Retinal pigment epithelial cell (primary cell): ENCODE results near the gene ZNHIT1.
"Not testable (repeated sequence)": the region's sequence is repeated elsewhere in the genome, so short reads cannot be mapped to it uniquely, and the experiment has no call there.

ENCODE experiments used
- DNase-seq: peaks from one replicate; pipeline ENCODE4 v3.0.0-alpha.2; 2010; ENCODE audit warnings: low read depth
- H3K4me3 ChIP-seq: 2 replicates; pipeline ENCODE4 v1.5.1; 2011; ENCODE audit warnings: mild to moderate bottlenecking, low read length, control low read depth, moderate library complexity
- TF ChIP-seq, protein P1 (sequence below): conservative IDR thresholded peaks from 2 replicates; pipeline ENCODE4 v1.5.1; 2011; ENCODE audit warnings: low read depth, low read length, control low read depth, inconsistent platforms

ZNHIT1 gene

DNA sequence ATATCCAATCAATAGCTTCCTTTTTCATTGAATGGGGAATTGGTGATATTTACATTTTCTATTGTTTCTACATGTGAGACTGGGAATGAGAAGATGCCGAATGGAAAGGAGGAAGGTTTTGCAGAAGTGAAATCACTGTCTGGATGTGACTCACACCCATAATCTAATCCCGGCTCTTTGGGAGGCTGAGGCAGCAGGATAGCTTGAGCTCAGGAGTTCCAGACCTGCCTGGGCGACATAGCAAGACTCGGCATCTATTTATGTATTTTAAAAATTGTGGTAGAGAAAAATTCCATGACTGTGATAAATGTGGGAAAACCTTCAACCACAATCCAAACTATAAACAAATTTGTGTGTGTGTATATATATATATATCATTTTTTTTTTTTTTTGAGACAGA, 37.8 kb downstream of the ZNHIT1 start:
- no peak overlapping the region for H3K4me3 ChIP-seq
- TF ChIP-seq, protein P1, sequence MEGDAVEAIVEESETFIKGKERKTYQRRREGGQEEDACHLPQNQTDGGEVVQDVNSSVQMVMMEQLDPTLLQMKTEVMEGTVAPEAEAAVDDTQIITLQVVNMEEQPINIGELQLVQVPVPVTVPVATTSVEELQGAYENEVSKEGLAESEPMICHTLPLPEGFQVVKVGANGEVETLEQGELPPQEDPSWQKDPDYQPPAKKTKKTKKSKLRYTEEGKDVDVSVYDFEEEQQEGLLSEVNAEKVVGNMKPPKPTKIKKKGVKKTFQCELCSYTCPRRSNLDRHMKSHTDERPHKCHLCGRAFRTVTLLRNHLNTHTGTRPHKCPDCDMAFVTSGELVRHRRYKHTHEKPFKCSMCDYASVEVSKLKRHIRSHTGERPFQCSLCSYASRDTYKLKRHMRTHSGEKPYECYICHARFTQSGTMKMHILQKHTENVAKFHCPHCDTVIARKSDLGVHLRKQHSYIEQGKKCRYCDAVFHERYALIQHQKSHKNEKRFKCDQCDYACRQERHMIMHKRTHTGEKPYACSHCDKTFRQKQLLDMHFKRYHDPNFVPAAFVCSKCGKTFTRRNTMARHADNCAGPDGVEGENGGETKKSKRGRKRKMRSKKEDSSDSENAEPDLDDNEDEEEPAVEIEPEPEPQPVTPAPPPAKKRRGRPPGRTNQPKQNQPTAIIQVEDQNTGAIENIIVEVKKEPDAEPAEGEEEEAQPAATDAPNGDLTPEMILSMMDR, result no peak
- no peak for DNase-seq

DNA sequence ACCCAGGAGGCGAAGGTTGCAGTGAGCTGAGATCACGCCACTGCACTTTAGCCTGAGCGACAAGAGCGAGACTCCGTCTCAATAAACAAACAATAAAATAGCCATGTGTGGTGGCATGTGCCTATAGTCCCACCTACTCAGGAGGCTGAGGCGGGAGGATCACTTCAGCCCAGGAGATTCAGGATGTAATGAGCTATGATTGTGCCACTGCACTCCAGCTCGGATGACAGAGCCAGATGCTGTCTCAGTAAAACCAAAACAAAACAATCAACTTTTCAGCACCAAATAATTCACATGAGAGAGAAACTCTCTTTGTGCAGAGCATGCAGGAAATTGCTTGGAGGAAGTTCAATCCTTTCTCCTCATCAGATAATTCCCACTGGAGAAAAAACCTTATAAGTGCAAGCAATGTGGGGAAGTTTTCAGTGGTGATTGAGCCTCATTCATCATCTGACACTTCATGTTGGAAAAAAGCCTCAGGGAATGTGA, 40.3 kb downstream of the ZNHIT1 start:
- TF ChIP-seq, protein P1, result no peak
- DNase-seq, result no peak
- H3K4me3 ChIP-seq, result no peak overlapping the region

DNA sequence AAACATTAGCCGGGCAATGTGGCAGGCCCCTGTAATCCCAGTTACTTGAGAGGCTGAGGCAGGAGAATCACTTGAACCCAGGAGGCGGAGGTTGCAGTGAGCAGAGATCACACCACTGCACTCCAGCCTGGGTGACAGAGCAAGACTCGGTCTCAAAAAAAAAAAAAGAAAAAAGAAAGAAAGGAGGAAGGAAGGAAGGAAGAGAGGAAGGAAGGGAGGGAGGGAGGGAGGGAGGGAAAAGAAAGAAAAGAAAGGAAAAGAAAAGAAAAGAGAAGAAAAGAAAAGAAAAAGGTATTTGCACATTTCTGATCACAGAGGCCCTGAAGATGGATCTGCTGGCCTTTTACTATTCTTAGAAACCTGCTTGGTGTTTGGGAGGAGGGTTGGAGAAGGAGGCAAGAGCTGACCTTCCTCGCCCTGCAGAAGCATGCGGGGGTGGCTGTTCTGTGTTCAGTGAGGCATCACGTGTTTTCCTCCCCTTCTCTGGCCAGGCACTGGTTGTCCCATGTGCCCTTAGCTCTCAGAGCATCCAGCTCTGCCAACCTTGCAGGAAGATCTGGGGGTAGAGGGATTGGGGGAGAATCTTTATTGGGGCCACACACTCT, 46.2 kb downstream of the ZNHIT1 start:
- DNase-seq, H3K4me3 ChIP-seq: not testable (repeated sequence)

DNA sequence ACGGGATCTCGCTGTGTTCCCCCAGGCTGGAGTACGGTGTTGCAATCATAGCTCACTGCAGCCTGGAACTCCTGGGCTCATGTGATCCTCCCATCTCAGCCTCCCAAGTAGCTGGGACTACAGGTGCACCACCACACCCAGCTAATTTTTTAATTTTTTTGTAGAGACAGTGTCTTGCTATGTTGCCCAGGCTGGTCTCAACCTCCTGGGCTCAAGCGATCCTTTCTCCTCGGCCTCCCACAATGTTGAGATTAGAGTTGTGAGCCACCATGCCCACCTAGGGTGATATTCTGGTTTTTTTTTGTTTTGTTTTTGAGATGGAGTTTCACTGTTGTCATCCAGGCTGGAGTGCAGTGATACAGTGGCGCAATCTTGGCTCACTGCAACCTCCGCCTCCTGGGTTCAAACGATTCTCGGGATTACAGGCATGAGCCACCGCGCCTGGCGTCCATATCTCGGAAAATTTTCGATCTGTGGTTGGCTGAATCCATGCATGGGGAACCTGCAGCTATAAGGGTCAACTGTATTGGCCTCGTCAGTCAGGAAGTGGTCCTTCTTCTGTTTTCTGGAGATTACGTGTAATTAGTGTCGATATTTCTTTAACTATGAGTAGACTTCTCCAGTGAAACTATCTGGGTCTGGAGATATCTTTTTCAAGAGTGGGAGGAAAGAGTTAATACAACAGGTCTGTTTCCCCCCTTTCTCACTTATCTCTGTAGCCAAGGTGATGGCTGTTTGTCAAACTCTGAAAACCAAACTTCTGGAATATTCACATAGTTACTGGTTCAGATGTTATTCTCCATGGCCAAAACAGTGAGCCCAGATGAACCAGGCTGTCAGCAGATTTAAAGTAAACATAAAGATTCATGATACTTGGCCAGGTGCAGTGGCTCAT, 47.9 kb downstream of the ZNHIT1 start:
- DNase-seq, result no peak
- no peak overlapping the region for H3K4me3 ChIP-seq
- TF ChIP-seq, protein P1, result no peak

DNA sequence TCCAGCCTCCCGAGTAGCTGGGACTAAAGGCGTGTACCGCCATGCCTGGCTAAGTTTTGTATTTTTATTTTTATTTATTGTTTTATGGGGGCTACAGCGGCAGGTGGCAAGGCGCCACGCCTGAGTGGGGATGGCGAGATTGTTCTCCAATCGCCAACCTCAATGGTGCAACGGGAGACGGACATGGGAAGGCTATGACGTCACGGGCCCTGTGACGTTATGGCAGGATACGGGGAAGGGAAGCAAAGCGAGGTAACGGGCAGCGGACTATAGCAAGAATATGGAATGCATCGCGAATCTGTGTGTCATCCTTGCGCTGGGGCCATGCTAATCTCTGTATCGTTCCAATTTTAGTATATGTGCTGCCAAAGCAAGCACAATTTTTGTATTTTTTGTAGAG, 51.7 kb downstream of the ZNHIT1 start:
- DNase-seq, result no peak
- H3K4me3 ChIP-seq, result no peak overlapping the region
- TF ChIP-seq, protein P1, result no peak

DNA sequence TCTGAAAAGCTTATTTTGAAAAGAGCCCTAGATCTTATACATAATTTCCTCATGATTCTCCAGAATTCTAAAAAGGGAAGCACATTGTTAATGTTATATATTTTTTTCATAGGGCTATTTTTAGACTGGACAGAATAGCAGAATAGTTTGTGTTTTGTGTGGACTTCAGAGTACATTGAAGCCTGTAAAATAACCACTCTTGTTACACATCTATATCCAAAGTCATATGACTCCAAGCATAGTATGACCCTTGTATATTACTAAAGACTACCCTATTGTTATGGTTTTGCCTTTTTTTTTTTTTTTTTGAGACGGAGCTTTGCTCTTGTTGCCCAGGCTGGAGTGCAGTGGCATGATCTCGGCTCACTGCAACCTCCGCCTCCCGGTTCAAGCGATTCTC, 53.1 kb downstream of the ZNHIT1 start:
- TF ChIP-seq, protein P1, result no peak
- no peak for DNase-seq
- H3K4me3 ChIP-seq, result no peak overlapping the region

DNA sequence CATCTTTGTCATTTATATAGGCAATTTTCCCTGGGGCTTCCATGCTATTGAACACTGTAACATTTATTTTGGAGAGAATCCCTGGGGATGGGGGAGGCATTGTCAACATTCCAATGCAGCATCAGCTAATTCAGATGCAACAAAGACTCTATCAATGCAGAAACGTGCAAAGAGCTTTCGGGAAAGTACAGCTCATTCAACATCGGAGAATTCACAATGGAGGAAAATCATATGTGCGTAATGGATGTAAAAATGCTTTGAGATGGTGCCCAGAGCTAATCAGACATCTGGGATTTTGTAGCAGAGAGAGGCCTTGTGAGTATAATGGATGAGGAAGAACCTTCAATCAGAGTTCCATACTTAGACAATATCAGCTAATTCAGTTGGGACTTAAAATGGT, 55.2 kb downstream of the ZNHIT1 start:
- no peak for DNase-seq
- H3K4me3 ChIP-seq, result no peak overlapping the region
- TF ChIP-seq, protein P1, result no peak
